HepG2 (cell line): ENCODE data around the gene STEAP1B. TPM values are rescaled to one million over a fixed set of nuclear protein-coding genes. Genes with fewer than 3 reads are reported as not detected.
A peak's percentile ranks its signal among the peaks of the same experiment; 100 is the strongest.

Experiments used
- ARID2 ChIP-seq: sonication (generic); formaldehyde crosslinking; IDR thresholded peaks from 2 replicates; pipeline ENCODE4 v1.8.1; 2022; ENCODE audit warnings: mild to moderate bottlenecking, missing genetic modification reagents, borderline replicate concordance
- GPN1 ChIP-seq: sonication (generic); formaldehyde crosslinking; IDR thresholded peaks from 2 replicates; pipeline ENCODE4 v1.5.1; 2020; ENCODE audit warnings: missing genetic modification reagents, borderline replicate concordance
- KDM5B ChIP-seq: sonication (generic); formaldehyde crosslinking; IDR thresholded peaks from 2 replicates; pipeline ENCODE4 v1.4.0; 2020; ENCODE audit warnings: missing genetic modification reagents, mild to moderate bottlenecking, borderline replicate concordance
- KDM6A ChIP-seq: IDR thresholded peaks from 2 replicates; pipeline ENCODE4 v1.6.1; 2016; ENCODE audit warnings: low read depth
- PAX8 ChIP-seq: sonication (generic); formaldehyde crosslinking; IDR thresholded peaks from 2 replicates; pipeline ENCODE4 v1.8.0; 2022; ENCODE audit warnings: mild to moderate bottlenecking, missing genetic modification reagents, borderline replicate concordance
- POGZ ChIP-seq: sonication (generic); formaldehyde crosslinking; IDR thresholded peaks from 2 replicates; pipeline ENCODE4 v1.4.0; 2020; ENCODE audit warnings: mild to moderate bottlenecking, missing genetic modification reagents
- ZNF367 ChIP-seq: sonication (generic); formaldehyde crosslinking; IDR thresholded peaks from 2 replicates; pipeline ENCODE4 v1.4.0; 2020; ENCODE audit warnings: missing genetic modification reagents, borderline replicate concordance
- ZNF562 ChIP-seq: sonication (generic); formaldehyde crosslinking; IDR thresholded peaks from 2 replicates; pipeline ENCODE4 v1.8.0; 2022; ENCODE audit warnings: missing genetic modification reagents, borderline replicate concordance
- ZNF850 ChIP-seq: sonication (generic); formaldehyde crosslinking; conservative IDR thresholded peaks from 2 replicates; pipeline ENCODE4 v1.9.0; 2021; ENCODE audit warnings: mild to moderate bottlenecking, missing genetic modification reagents
- ZNF879 ChIP-seq: sonication (generic); formaldehyde crosslinking; IDR thresholded peaks from 2 replicates; pipeline ENCODE4 v1.8.1; 2023; ENCODE audit warnings: missing genetic modification reagents
- polyA plus RNA-seq, 8 experiments: library from polyadenylated mRNA; depleted of rRNA in 3 of 8; stranded (reverse) in 7 of 8; unstranded in 1 of 8; fragments of >200 nt; fragmentation: Illumina TruSeq in 4 of 8; extraction: Trizol in 4 of 8; gene quantifications; 2 replicates each; pipeline versions ENCODE4 v1.2.1 to v1.2.3, GENCODE V29; 2011 to 2016; ENCODE audit warnings: low read depth in 4 of 8, missing spikeins in 1 of 8, mixed read lengths in 1 of 8; ENCODE audit not compliant: insufficient read depth in 1 of 8
- total RNA-seq, 5 experiments: library from RNA; depleted of rRNA; stranded (reverse); fragments of >200 nt; fragmentation: Illumina TruSeq; extraction: Trizol; gene quantifications; 2 replicates each; pipeline ENCODE4 v1.2.3, GENCODE V29; 2016; ENCODE audit warnings: low read depth in 1 of 5
- TF ChIP-seq, protein P1 (sequence below): fragments of 450-650 bp; IDR thresholded peaks from 2 replicates; pipeline ENCODE4 v1.6.1; 2017; ENCODE audit warnings: mild to moderate bottlenecking
- TF ChIP-seq, protein P2 (sequence below): sonication (generic); formaldehyde crosslinking; IDR thresholded peaks from 2 replicates; pipeline ENCODE4 v1.8.0; 2022; ENCODE audit warnings: mild to moderate bottlenecking, missing genetic modification reagents; ENCODE audit not compliant: insufficient replicate concordance
- TF ChIP-seq, protein P3 (sequence below): sonication (generic); formaldehyde crosslinking; IDR thresholded peaks from 2 replicates; pipeline ENCODE4 v1.5.0; 2020; ENCODE audit warnings: missing genetic modification reagents, mild to moderate bottlenecking, borderline replicate concordance
- TF ChIP-seq, protein P4 (sequence below): sonication (generic); formaldehyde crosslinking; IDR thresholded peaks from 2 replicates; pipeline ENCODE4 v1.9.0; 2021; ENCODE audit warnings: missing genetic modification reagents, mild to moderate bottlenecking, borderline replicate concordance
- TF ChIP-seq, protein P5 (sequence below): sonication (generic); formaldehyde crosslinking; IDR thresholded peaks from 2 replicates; pipeline ENCODE4 v1.4.0; 2020; ENCODE audit warnings: missing genetic modification reagents
- TF ChIP-seq, protein P6 (sequence below): sonication (generic); formaldehyde crosslinking; IDR thresholded peaks from 2 replicates; pipeline ENCODE4 v1.5.0; 2020; ENCODE audit warnings: mild to moderate bottlenecking, missing genetic modification reagents

The STEAP1B gene
- total and polyA plus RNA-seq, 2 of the 13 experiments (the other 11 are each of a cell fraction or from before 2014, with no cell fraction given): not detected

DNA sequence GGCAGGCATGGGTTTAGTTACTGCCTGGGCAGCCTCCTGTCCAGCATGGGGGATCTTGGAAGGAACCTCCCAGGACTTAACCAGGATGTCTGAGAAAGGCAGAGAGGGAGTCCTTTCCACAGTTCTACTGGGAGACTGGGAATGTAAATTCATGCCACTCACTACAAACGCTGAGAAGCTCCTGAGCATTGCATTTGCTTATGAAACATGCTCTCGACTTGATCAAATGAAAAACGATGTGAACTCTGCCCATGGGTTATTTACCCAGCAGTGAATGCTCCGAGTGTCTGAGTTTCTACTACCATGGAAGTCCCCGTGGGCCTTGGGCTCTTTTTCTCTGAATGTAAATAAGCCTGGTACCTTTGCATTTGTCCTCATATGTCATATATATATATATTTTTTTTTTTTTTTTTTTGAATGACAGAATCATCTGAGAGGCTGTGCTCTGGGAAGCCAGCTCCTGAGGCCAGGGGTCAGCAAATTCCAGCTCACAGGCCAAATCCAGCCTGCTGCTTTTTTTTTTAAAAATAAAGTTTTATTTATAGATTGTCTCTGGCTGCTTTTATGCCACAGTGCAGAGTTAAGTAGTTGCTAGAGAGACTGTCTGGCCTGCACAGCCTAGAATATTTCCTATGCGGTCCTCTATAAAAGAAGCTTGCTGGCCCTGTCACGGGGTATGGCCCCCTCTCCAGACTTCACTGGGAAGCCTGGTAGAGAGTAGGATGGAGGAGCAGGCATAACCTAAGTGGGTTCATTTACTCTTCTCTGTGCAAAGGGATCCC is 121.6 kb downstream of the STEAP1B start (continued):
- TF ChIP-seq, protein P1, sequence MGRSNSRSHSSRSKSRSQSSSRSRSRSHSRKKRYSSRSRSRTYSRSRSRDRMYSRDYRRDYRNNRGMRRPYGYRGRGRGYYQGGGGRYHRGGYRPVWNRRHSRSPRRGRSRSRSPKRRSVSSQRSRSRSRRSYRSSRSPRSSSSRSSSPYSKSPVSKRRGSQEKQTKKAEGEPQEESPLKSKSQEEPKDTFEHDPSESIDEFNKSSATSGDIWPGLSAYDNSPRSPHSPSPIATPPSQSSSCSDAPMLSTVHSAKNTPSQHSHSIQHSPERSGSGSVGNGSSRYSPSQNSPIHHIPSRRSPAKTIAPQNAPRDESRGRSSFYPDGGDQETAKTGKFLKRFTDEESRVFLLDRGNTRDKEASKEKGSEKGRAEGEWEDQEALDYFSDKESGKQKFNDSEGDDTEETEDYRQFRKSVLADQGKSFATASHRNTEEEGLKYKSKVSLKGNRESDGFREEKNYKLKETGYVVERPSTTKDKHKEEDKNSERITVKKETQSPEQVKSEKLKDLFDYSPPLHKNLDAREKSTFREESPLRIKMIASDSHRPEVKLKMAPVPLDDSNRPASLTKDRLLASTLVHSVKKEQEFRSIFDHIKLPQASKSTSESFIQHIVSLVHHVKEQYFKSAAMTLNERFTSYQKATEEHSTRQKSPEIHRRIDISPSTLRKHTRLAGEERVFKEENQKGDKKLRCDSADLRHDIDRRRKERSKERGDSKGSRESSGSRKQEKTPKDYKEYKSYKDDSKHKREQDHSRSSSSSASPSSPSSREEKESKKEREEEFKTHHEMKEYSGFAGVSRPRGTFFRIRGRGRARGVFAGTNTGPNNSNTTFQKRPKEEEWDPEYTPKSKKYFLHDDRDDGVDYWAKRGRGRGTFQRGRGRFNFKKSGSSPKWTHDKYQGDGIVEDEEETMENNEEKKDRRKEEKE: no peak
- TF ChIP-seq KDM5B (CRISPR knock-in tag) (no peak), KDM6A (CRISPR knock-in tag) (peak; percentile 20; the same call in 1 of the 2 replicates), PAX8 (CRISPR knock-in tag) (no peak), ZNF879 (CRISPR knock-in tag) (no peak), ZNF562 (CRISPR knock-in tag) (no peak), ZNF850 (CRISPR knock-in tag) (no peak), POGZ (peak; percentile 83), GPN1 (CRISPR knock-in tag) (no peak), ARID2 (no peak), ZNF367 (CRISPR knock-in tag) (no peak)
- TF ChIP-seq, protein P2, sequence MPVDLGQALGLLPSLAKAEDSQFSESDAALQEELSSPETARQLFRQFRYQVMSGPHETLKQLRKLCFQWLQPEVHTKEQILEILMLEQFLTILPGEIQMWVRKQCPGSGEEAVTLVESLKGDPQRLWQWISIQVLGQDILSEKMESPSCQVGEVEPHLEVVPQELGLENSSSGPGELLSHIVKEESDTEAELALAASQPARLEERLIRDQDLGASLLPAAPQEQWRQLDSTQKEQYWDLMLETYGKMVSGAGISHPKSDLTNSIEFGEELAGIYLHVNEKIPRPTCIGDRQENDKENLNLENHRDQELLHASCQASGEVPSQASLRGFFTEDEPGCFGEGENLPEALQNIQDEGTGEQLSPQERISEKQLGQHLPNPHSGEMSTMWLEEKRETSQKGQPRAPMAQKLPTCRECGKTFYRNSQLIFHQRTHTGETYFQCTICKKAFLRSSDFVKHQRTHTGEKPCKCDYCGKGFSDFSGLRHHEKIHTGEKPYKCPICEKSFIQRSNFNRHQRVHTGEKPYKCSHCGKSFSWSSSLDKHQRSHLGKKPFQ (CRISPR knock-in tag): no peak
- TF ChIP-seq, protein P3, sequence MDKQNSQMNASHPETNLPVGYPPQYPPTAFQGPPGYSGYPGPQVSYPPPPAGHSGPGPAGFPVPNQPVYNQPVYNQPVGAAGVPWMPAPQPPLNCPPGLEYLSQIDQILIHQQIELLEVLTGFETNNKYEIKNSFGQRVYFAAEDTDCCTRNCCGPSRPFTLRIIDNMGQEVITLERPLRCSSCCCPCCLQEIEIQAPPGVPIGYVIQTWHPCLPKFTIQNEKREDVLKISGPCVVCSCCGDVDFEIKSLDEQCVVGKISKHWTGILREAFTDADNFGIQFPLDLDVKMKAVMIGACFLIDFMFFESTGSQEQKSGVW (CRISPR knock-in tag): no peak
- TF ChIP-seq, protein P4, sequence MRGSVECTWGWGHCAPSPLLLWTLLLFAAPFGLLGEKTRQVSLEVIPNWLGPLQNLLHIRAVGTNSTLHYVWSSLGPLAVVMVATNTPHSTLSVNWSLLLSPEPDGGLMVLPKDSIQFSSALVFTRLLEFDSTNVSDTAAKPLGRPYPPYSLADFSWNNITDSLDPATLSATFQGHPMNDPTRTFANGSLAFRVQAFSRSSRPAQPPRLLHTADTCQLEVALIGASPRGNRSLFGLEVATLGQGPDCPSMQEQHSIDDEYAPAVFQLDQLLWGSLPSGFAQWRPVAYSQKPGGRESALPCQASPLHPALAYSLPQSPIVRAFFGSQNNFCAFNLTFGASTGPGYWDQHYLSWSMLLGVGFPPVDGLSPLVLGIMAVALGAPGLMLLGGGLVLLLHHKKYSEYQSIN: no peak
- TF ChIP-seq, protein P5, sequence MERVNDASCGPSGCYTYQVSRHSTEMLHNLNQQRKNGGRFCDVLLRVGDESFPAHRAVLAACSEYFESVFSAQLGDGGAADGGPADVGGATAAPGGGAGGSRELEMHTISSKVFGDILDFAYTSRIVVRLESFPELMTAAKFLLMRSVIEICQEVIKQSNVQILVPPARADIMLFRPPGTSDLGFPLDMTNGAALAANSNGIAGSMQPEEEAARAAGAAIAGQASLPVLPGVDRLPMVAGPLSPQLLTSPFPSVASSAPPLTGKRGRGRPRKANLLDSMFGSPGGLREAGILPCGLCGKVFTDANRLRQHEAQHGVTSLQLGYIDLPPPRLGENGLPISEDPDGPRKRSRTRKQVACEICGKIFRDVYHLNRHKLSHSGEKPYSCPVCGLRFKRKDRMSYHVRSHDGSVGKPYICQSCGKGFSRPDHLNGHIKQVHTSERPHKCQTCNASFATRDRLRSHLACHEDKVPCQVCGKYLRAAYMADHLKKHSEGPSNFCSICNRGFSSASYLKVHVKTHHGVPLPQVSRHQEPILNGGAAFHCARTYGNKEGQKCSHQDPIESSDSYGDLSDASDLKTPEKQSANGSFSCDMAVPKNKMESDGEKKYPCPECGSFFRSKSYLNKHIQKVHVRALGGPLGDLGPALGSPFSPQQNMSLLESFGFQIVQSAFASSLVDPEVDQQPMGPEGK (CRISPR knock-in tag): no peak
- TF ChIP-seq, protein P6, sequence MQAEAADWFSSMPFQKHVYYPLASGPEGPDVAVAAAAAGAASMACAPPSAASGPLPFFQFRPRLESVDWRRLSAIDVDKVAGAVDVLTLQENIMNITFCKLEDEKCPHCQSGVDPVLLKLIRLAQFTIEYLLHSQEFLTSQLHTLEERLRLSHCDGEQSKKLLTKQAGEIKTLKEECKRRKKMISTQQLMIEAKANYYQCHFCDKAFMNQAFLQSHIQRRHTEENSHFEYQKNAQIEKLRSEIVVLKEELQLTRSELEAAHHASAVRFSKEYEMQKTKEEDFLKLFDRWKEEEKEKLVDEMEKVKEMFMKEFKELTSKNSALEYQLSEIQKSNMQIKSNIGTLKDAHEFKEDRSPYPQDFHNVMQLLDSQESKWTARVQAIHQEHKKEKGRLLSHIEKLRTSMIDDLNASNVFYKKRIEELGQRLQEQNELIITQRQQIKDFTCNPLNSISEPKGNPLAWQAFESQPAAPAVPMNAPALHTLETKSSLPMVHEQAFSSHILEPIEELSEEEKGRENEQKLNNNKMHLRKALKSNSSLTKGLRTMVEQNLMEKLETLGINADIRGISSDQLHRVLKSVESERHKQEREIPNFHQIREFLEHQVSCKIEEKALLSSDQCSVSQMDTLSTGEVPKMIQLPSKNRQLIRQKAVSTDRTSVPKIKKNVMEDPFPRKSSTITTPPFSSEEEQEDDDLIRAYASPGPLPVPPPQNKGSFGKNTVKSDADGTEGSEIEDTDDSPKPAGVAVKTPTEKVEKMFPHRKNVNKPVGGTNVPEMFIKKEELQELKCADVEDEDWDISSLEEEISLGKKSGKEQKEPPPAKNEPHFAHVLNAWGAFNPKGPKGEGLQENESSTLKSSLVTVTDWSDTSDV (CRISPR knock-in tag): no peak
